BJ (cell line): ENCODE data around the gene SHISA8. TPM values are rescaled to one million over a fixed set of nuclear protein-coding genes. Genes with fewer than 3 reads are reported as not detected.

Experiments
- CTCF ChIA-PET: fragments of 350-600 bp; formaldehyde crosslinking; extraction: SDS; loops from one replicate; lab custom pipeline; 2021; ENCODE audit warnings: antibody characterized with exemption, inconsistent platforms; lab: Yijun Ruan, JAX
- POLR2A ChIA-PET: fragments of 300-600 bp; sonication (Branson Sonifier 250); formaldehyde crosslinking; extraction: SDS; loops from one replicate; lab custom pipeline; 2021; ENCODE audit warnings: antibody characterized with exemption; lab: Charles Lee
- DNase-seq: peaks from one replicate; pipeline ENCODE4 v3.0.0-alpha.2; 2011; ENCODE audit warnings: low read depth
- H3K27me3 ChIP-seq: 2 replicates; pipeline ENCODE4 v1.6.0; 2011; ENCODE audit warnings: low read length; ENCODE audit not compliant: control insufficient read depth, insufficient read depth
- H3K36me3 ChIP-seq: 2 replicates; pipeline ENCODE4 v1.5.1; 2011; ENCODE audit warnings: low read length; ENCODE audit not compliant: control insufficient read depth, insufficient read depth
- H3K4me3 ChIP-seq: 2 replicates; pipeline ENCODE4 v1.5.1; 2011; ENCODE audit warnings: low read depth, mild to moderate bottlenecking, control low read depth, low read length
- CTCF ChIP-seq: IDR thresholded peaks from 2 replicates; pipeline ENCODE4 v1.5.1; 2011; ENCODE audit warnings: low read depth, mild to moderate bottlenecking, control low read depth, inconsistent platforms, low read length, moderate library complexity; ENCODE audit not compliant: insufficient read depth
- polyA plus RNA-seq: library from polyadenylated mRNA; depleted of rRNA; stranded (reverse); fragments of >200 nt; gene quantifications from 2 replicates; pipeline ENCODE4 v1.2.3, GENCODE V29; 2011

SHISA8 gene
- polyA plus RNA-seq, 1 experiment: not detected

DNA sequence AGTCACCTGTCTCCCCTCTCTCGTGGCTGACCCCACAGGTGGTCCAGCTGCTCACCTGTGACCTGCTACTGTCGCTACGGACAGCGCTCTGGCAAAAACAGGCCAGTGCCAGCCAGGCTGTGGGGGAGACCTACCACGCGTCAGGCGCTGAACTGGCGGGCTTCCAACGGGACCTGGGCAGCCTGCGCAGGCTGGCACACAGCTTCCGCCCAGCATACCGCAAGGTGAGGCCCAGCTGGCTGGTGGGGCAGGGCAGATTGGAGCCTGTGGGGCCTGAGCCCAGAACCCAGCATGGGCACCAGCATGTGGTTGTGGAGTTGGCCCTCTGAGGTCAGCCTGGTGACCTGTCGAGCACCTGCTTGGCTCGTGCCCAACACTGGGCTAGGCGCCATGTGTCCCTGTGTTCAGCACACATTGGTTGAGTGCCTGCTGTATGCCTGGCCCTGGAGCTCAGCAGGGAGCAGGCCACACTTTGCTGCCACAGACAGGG lies 11.9 kb downstream of the SHISA8 start:
- H3K36me3 ChIP-seq: peaks cover 37% of the 10 kb centered on the region
- no peak for TF ChIP-seq CTCF
- no peak for DNase-seq
- no peak overlapping the region for H3K4me3 ChIP-seq
- POLR2A ChIA-PET: interaction anchor here (0.6 kb wide), 1 partner anchor 143 kb away, joined by 4 read pairs; no protein-coding TSS in a partner anchor
- no peaks in the 10 kb centered on the region for H3K27me3 ChIP-seq
- CTCF ChIA-PET: interaction anchor here (1.3 kb wide), 1 partner anchor 38 kb away, joined by 3 read pairs; no protein-coding TSS in a partner anchor

GRCh38 chr22:41902016-41902415 lies 12.9 kb downstream of the SHISA8 start:
- H3K27me3 ChIP-seq: no peaks in the 10 kb centered on the region
- ChIA-PET CTCF (no interaction called here), POLR2A (no interaction called here)
- peaks cover 37% of the 10 kb centered on the region for H3K36me3 ChIP-seq
- H3K4me3 ChIP-seq: no peak overlapping the region
- no peak for TF ChIP-seq CTCF
- DNase-seq: no peak

GRCh38 chr22:41900652-41901312 lies 14.1 kb downstream of the SHISA8 start:
- no peaks in the 10 kb centered on the region for H3K27me3 ChIP-seq
- ChIA-PET CTCF (no interaction called here), POLR2A (no interaction called here)
- H3K4me3 ChIP-seq: no peak overlapping the region
- H3K36me3 ChIP-seq: peaks cover 38% of the 10 kb centered on the region
- no peak for TF ChIP-seq CTCF
- no peak for DNase-seq

DNA sequence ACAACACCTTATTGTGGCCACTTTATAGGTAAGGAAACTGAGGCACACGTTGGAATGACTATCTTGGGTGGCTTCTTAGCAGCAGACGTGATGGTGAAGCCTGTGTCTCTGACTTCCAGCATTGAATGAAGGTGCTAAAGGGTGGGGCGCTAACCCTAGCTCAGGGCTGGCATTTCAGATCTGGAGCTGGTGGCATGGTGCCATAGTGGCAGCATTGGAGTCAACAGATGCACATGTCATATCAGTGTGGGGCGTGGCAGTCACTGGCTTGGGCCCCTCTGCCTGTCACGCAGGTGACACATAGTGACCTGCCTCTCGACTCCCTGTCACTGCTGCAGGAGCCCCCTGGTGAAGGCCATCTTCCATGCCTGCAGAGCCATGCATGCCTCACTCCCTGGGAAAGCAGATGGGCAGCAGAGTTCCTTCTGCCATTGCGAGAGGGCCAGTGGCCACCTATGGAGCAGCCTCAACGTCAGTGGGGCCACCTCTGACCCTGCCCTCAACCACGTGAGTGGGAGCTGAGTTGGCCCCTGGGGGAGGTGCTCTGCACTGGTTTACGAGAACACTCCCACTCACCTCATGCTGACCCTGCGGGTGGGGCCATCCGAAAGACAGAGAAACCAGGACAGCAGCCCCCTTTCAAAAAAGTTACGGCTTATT lies 14.8 kb downstream of the SHISA8 start:
- TF ChIP-seq CTCF: no peak
- POLR2A ChIA-PET: no interaction called here
- DNase-seq: no peak
- no peaks in the 10 kb centered on the region for H3K27me3 ChIP-seq
- H3K36me3 ChIP-seq: peaks cover 34% of the 10 kb centered on the region
- no peak overlapping the region for H3K4me3 ChIP-seq
- CTCF ChIA-PET: no interaction called here

GRCh38 chr22:41899110-41899509 lies 15.8 kb downstream of the SHISA8 start:
- Histone ChIP-seq H3K4me3 (no peak overlapping the region), H3K36me3 (peaks cover 36% of the 10 kb centered on the region), H3K27me3 (no peaks in the 10 kb centered on the region)
- CTCF ChIA-PET: interaction anchor here (0.8 kb wide), 1 partner anchor 26 kb away, joined by 3 read pairs; no protein-coding TSS in a partner anchor
- DNase-seq: no peak
- POLR2A ChIA-PET: no interaction called here
- no peak for TF ChIP-seq CTCF
